NCI-H82 treated with DMSO at 0.1 percent for 48 hours (cell line): ENCODE results near the gene PTPRN2.

Experiments
- DNase-seq: peaks from one replicate; lab custom pipeline; 2025; ENCODE audit not compliant: unreplicated experiment; lab: John Stamatoyannopoulos, UW

PTPRN2 gene

GRCh38 chr7:157820796-157821195, 766.8 kb downstream of the PTPRN2 start:
- no peak for DNase-seq

GRCh38 chr7:157819455-157819807, 768.2 kb downstream of the PTPRN2 start:
- DNase-seq = no peak

DNA sequence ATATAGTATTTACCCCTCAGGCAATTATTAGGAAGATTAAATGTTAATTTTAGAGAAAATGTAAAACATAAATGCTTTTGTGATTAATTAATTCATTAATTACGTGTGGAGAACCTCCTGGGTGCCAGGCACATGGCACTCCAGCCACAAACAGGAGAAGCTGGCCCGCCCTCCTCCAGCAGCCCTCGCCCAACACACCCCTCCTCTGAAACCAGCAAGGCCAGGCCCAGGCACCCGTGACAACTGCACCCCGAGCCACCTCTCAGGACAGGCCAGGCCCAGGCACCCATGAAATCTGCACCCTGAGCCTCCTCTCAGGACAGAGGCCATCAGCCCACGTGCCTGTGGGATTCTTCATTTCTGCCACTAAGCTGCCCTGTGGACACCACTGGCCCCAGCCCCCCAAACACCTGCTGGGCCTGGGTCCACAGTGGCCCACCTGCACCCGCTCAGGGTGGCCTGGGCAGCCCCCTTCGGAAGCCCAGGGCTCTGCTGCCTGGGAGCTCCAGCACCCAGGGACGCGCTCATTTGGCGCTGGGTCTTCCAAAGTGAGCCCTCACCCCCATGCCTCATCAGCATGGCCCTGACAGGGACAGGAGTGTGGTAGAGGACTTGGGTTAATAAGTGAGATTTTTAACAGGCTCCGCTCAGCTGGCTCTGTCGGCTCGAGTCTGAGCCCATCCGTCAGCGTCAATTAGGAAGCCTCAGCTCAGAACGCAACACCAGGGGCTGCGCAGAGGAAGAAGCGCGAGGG, 768.7 kb downstream of the PTPRN2 start:
- DNase-seq = no peak

DNA sequence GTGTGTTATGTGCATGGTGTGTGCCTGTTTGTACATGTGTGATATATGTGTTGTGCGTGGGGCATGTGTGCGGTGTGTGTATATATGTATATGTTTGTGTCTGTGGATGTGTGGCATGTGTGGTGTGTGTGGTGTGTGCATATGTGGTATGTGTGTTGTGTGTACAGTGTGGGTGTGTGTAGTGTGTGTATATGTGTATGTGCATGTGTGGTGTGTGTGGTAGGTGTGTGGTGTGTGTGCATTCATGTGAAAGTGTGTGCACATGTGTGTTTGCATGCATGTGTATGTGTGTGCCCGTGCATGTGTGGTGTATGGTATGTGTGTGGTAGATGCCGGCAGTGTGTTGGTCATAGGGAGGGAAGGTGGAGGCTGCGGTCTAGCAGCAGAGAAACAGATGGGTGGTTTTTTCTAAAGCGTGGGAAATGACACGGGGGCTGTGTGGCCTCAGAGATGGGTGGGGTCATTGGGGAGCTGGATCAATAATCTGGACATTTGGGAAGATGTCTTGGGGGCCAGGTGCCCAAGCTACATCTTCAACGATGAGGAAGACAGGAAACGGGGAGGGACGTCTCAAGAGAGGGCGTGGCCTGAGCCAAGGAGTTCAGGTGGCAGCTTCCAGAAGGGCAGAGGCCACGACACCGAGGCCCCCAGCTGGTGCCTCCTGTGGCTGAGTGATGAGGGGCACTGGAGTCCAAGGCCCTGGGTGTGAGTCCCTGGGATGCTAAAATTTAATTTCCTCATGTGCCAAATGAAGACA, 769.5 kb downstream of the PTPRN2 start:
- no peak for DNase-seq

DNA sequence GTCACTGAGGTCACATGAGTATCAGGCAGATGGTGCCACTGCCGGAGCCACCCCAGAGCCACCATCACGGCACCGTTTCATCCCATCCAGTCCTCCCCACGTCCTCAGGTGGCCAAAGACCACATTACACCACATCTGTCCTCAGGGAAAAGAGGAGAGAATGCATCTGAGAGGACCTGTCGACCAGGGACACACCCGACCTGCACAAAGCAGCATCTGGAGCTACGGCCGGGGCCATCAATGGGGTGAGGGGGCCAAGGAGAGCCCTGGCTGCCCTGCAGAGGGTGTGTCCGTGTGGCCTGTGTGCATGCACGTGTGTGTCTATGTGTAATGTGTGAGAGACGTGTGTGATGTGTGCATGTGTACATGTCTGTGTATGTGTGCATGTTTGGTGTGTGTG, 770.2 kb downstream of the PTPRN2 start:
- no peak for DNase-seq

DNA sequence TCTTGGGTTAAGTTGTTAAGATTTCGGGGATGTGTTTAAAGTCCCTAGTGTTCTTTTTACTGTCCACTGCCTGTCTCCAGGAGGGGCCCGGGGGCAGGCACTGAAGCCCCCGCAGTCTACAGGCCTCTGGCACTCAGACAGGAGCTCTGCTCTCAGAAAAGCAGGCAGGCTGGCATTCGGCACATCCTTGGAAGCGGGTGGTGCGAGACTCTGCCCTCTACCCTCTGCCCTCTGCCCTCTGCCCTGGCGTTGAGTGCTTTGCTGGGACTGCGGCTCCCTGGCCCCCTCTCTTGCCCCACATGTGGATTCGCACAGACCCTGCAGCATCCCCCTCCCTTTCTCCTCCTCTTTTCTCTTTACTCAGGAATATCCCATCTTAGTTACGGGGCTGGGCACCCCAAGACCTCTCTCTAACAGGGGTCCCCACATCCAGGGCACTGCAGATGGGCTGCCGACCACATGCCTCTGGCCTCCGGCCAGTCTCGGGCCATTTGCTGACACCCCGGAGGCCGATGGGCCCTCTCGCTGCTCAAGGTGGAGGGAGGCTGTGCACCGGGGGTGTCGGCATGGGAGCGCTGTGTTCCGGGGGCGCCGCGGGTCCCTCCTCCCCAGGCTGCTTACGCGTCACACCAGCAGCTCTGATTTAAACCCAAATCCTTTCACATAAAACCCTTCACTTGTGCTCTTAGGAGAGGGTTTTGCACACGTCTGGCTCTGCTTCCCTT, 770.9 kb downstream of the PTPRN2 start:
- no peak for DNase-seq

- DNase-seq = no peak
Observed at GRCh38 chr7:157816086-157816485, 771.5 kb downstream of the PTPRN2 start.

DNA sequence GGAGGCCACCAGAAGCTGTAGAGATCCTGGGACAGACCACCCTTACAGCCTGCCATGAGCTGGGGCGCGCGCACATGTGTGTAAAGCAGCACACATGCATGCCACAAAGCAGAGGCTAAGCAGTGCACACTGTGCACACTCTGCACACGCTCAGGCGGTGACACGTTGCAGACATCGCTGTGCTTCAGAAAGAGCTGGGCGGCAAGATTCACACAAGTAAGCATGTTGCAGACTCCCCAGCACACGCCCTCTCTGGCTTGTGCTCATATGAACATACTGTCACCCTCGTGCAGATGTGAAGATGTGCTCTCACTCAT, 772.0 kb downstream of the PTPRN2 start:
- no peak for DNase-seq

- no peak for DNase-seq
Observed at GRCh38 chr7:157814931-157815705, 772.5 kb downstream of the PTPRN2 start.

- DNase-seq = no peak
Observed at GRCh38 chr7:157813741-157814661, 773.6 kb downstream of the PTPRN2 start.

GRCh38 chr7:157813053-157813452, 774.6 kb downstream of the PTPRN2 start:
- DNase-seq = no peak

- no peak for DNase-seq
Observed at GRCh38 chr7:157811946-157812345, 775.7 kb downstream of the PTPRN2 start.

GRCh38 chr7:157809863-157810851, 777.5 kb downstream of the PTPRN2 start:
- DNase-seq = no peak

- DNase-seq = no peak
Observed at GRCh38 chr7:157809154-157809862, 778.3 kb downstream of the PTPRN2 start.

- no peak for DNase-seq
Observed at GRCh38 chr7:157808042-157808441, 779.6 kb downstream of the PTPRN2 start.

DNA sequence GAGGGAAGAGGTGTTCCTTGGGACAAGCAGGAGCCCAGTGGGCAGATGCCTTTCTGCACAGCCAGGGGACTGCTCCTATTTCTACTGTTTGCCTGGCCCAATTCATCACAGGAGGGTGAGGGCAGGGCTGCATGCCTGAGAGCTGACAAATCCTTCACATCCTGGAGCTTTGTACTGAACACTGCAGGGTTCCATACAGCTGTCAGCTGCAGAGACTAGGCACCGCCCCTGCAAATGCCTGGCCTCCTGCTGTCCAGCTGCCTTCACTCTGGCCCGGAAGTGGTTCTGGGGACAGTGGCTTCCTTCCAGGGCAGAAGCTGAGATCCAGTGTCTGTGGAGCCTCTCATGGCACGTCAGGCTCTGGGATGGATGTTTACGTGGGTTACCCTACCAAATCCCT, 780.1 kb downstream of the PTPRN2 start:
- no peak for DNase-seq

GRCh38 chr7:157806711-157807110, 780.9 kb downstream of the PTPRN2 start:
- no peak for DNase-seq

- no peak for DNase-seq
Observed at GRCh38 chr7:157805713-157806112, 781.9 kb downstream of the PTPRN2 start.
